HG03139 (cell line): ENCODE data around the gene MROH2A.
"Not testable (repeated sequence)": the region's sequence is repeated elsewhere in the genome, so short reads cannot be mapped to it uniquely, and the experiment has no call there.

ENCODE experiments used
- ATAC-seq: cut with Tn5 transposase; IDR thresholded peaks from one replicate; pipeline ENCODE4 v1.9.1; 2021; ENCODE audit not compliant: unreplicated experiment

MROH2A gene

GRCh38 chr2:233778030-233778429 is at the start of gene MROH2A:
MROH2A (plus strand) TSS chr2:233778330; CDS start chr2:233779359, 1,029 bp downstream.
- ATAC-seq = no peak

GRCh38 chr2:233728723-233729301 is 49.3 kb upstream of the MROH2A start, which contains the start of gene UGT1A3:
UGT1A3 (plus strand) TSS chr2:233729042; CDS start chr2:233729127, 85 bp downstream.
- ATAC-seq = no peak

GRCh38 chr2:233736868-233737653 is 41.1 kb upstream of the MROH2A start:
- ATAC-seq = not testable (repeated sequence)

GRCh38 chr2:233740870-233741269 is 37.3 kb upstream of the MROH2A start:
- ATAC-seq = no peak

- ATAC-seq = no peak
Observed at GRCh38 chr2:233743464-233744259, 34.5 kb upstream of the MROH2A start.

- ATAC-seq = no peak
Observed at GRCh38 chr2:233745073-233745755, 32.9 kb upstream of the MROH2A start.

- ATAC-seq = not testable (repeated sequence)
Observed at GRCh38 chr2:233745838-233746237, 32.3 kb upstream of the MROH2A start.

- ATAC-seq = no peak
Observed at GRCh38 chr2:233746475-233747282, 31.5 kb upstream of the MROH2A start.

- ATAC-seq = no peak
Observed at GRCh38 chr2:233747283-233747544, 30.9 kb upstream of the MROH2A start.

GRCh38 chr2:233750689-233751088 is 27.4 kb upstream of the MROH2A start:
- not testable (repeated sequence) for ATAC-seq

- not testable (repeated sequence) for ATAC-seq
Observed at GRCh38 chr2:233751212-233752009, 26.7 kb upstream of the MROH2A start.

- no peak for ATAC-seq
Observed at GRCh38 chr2:233754872-233755611, 23.1 kb upstream of the MROH2A start.

GRCh38 chr2:233756429-233757081 is 21.6 kb upstream of the MROH2A start:
- no peak for ATAC-seq

GRCh38 chr2:233758141-233758540 is 20.0 kb upstream of the MROH2A start:
- ATAC-seq = no peak

- ATAC-seq = no peak
Observed at GRCh38 chr2:233758849-233759248, 19.3 kb upstream of the MROH2A start.

GRCh38 chr2:233760043-233760442 is 18.1 kb upstream of the MROH2A start, which contains the start of gene UGT1A1:
UGT1A1 (plus strand) TSS chr2:233760270; CDS start chr2:233760288, 18 bp downstream.
- no peak for ATAC-seq

- ATAC-seq = no peak
Observed at GRCh38 chr2:233761040-233761769, 16.9 kb upstream of the MROH2A start.

GRCh38 chr2:233764264-233764663 is 13.9 kb upstream of the MROH2A start:
- no peak for ATAC-seq
